ENCODE measurements around the gene EPB41L3.

DNA sequence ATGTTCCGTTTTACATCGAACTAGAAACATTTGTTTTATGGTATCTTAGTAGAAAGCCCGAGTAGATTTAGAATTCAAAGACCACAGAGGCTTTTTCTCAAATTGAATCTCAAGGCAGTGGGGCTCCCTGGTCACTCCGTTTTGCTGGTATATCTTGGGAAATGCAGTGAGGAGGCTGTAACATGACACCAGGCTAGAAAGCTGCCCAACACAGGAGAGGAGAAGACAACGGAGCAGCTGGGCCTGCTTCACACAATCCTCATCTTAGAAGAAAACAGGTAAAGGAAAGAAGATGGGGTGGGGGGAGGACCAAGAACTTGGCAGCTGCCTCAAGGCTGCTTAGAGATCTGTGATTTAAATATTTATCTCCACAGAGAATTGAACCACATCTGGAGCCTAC is 38.3 kb upstream of the EPB41L3 start:
- TF ChIP-seq, protein P1, sequence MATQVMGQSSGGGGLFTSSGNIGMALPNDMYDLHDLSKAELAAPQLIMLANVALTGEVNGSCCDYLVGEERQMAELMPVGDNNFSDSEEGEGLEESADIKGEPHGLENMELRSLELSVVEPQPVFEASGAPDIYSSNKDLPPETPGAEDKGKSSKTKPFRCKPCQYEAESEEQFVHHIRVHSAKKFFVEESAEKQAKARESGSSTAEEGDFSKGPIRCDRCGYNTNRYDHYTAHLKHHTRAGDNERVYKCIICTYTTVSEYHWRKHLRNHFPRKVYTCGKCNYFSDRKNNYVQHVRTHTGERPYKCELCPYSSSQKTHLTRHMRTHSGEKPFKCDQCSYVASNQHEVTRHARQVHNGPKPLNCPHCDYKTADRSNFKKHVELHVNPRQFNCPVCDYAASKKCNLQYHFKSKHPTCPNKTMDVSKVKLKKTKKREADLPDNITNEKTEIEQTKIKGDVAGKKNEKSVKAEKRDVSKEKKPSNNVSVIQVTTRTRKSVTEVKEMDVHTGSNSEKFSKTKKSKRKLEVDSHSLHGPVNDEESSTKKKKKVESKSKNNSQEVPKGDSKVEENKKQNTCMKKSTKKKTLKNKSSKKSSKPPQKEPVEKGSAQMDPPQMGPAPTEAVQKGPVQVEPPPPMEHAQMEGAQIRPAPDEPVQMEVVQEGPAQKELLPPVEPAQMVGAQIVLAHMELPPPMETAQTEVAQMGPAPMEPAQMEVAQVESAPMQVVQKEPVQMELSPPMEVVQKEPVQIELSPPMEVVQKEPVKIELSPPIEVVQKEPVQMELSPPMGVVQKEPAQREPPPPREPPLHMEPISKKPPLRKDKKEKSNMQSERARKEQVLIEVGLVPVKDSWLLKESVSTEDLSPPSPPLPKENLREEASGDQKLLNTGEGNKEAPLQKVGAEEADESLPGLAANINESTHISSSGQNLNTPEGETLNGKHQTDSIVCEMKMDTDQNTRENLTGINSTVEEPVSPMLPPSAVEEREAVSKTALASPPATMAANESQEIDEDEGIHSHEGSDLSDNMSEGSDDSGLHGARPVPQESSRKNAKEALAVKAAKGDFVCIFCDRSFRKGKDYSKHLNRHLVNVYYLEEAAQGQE (IDR thresholded peaks at IDR 0.05; ENCODE audit: unreplicated experiment): no peak
- TF ChIP-seq, protein P2, sequence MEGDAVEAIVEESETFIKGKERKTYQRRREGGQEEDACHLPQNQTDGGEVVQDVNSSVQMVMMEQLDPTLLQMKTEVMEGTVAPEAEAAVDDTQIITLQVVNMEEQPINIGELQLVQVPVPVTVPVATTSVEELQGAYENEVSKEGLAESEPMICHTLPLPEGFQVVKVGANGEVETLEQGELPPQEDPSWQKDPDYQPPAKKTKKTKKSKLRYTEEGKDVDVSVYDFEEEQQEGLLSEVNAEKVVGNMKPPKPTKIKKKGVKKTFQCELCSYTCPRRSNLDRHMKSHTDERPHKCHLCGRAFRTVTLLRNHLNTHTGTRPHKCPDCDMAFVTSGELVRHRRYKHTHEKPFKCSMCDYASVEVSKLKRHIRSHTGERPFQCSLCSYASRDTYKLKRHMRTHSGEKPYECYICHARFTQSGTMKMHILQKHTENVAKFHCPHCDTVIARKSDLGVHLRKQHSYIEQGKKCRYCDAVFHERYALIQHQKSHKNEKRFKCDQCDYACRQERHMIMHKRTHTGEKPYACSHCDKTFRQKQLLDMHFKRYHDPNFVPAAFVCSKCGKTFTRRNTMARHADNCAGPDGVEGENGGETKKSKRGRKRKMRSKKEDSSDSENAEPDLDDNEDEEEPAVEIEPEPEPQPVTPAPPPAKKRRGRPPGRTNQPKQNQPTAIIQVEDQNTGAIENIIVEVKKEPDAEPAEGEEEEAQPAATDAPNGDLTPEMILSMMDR (conservative IDR thresholded peaks at IDR 0.05; ENCODE audit: low read depth in 2 of 2): no peak
- no peak for TF ChIP-seq EZH2 (IDR thresholded peaks at IDR 0.05; ENCODE audit: low read depth, unreplicated experiment)
- TF ChIP-seq CREB1 (CRISPR knock-in tag; IDR thresholded peaks at IDR 0.05; ENCODE audit: low read depth): no peak
- no peak for TF ChIP-seq POLR2AphosphoS5 (IDR thresholded peaks at IDR 0.05; ENCODE audit: low read depth)
- TF ChIP-seq EZH2phosphoT487 (IDR thresholded peaks at IDR 0.05; ENCODE audit: unreplicated experiment): no peak
- TF ChIP-seq, protein P3, sequence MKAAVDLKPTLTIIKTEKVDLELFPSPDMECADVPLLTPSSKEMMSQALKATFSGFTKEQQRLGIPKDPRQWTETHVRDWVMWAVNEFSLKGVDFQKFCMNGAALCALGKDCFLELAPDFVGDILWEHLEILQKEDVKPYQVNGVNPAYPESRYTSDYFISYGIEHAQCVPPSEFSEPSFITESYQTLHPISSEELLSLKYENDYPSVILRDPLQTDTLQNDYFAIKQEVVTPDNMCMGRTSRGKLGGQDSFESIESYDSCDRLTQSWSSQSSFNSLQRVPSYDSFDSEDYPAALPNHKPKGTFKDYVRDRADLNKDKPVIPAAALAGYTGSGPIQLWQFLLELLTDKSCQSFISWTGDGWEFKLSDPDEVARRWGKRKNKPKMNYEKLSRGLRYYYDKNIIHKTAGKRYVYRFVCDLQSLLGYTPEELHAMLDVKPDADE (IDR thresholded peaks at IDR 0.05): no peak
- no peak for TF ChIP-seq JUNB (IDR thresholded peaks at IDR 0.05; ENCODE audit: unreplicated experiment)
- TF ChIP-seq STAT1 (IDR thresholded peaks at IDR 0.05; ENCODE audit: unreplicated experiment): no peak
- no peak for TF ChIP-seq ZNF331 (CRISPR knock-in tag; IDR thresholded peaks at IDR 0.05; ENCODE audit: low read depth)
